IPS-15b (cell line): ENCODE data around the gene GDNF.

Experiments used
- H3K27me3 ChIP-seq: one replicate; pipeline ENCODE4 v1.6.1; 2013; ENCODE audit warnings: low read length; ENCODE audit not compliant: control insufficient read depth, insufficient read depth
- H3K36me3 ChIP-seq: one replicate; pipeline ENCODE4 v1.6.1; 2013; ENCODE audit warnings: low read length; ENCODE audit not compliant: control insufficient read depth, insufficient read depth
- H3K4me1 ChIP-seq: one replicate; pipeline ENCODE4 v1.6.1; 2013; ENCODE audit warnings: mild to moderate bottlenecking, low read length; ENCODE audit not compliant: control insufficient read depth, insufficient read depth
- H3K4me3 ChIP-seq: one replicate; pipeline ENCODE4 v1.5.1; 2013; ENCODE audit warnings: low read depth, low read length
- H3K9ac ChIP-seq: one replicate; pipeline ENCODE4 v1.6.1; 2013; ENCODE audit warnings: low read depth, mild to moderate bottlenecking, low read length
- H3K9me3 ChIP-seq: one replicate; pipeline ENCODE4 v1.6.1; 2013; ENCODE audit warnings: mild to moderate bottlenecking, low read length; ENCODE audit not compliant: control insufficient read depth, insufficient read depth

The GDNF gene

GRCh38 chr5:37844009-37844408 is 4.2 kb upstream of the GDNF start:
- no peaks in the 10 kb centered on the region for H3K9me3 ChIP-seq
- H3K9ac ChIP-seq = no peak overlapping the region
- peaks cover 17% of the 10 kb centered on the region for H3K4me1 ChIP-seq
- H3K36me3 ChIP-seq = no peaks in the 10 kb centered on the region
- H3K4me3 ChIP-seq = no peak overlapping the region
- peaks cover 42% of the 10 kb centered on the region for H3K27me3 ChIP-seq

DNA sequence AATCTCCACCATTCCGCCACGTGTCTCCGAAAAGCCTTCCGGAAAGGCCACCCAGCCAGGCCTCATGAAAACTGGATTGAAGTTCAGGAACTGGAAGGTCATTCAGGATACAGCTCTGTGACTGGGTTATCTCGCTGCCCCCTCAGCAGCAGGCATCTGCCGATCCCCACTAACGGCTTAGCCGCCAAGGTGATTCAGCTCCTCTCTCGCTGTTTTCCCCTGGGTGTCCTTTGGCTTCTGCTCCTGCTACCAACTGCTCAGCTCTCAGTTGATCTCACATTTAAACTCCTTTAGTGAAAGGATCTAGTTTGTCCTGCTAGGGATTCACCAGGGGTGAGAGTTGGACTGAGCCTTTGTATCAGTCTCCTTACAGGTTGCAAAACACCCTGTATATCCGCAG is 2.2 kb upstream of the GDNF start:
- no peak overlapping the region for H3K9ac ChIP-seq
- H3K27me3 ChIP-seq = peaks cover 62% of the 10 kb centered on the region
- no peaks in the 10 kb centered on the region for H3K9me3 ChIP-seq
- H3K4me1 ChIP-seq = peaks cover 8% of the 10 kb centered on the region
- H3K4me3 ChIP-seq = no peak overlapping the region
- H3K36me3 ChIP-seq = no peaks in the 10 kb centered on the region

DNA sequence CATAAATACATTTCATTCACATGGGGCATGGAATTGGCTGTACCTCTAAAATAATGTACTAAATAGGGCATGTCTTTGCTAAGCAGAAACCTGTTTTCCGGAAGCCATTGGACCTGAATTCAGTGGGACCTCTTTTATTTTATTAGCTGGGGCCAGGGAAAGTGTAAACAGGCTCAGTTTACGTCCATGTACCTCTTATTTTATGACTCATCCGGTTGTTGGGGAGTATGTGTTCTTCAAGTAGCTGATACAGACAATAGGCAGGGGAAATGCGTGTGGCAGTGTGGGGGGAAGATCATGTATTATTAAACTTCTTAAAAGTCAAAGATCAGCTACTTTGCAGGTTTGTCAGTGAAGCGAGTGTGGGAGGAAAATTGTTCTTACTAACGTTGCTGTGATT is 1.4 kb upstream of the GDNF start:
- no peaks in the 10 kb centered on the region for H3K9me3 ChIP-seq
- H3K4me3 ChIP-seq = no peak overlapping the region
- H3K27me3 ChIP-seq = peaks cover 70% of the 10 kb centered on the region
- H3K9ac ChIP-seq = no peak overlapping the region
- H3K4me1 ChIP-seq = peaks cover under 1% of the 10 kb centered on the region
- H3K36me3 ChIP-seq = no peaks in the 10 kb centered on the region

DNA sequence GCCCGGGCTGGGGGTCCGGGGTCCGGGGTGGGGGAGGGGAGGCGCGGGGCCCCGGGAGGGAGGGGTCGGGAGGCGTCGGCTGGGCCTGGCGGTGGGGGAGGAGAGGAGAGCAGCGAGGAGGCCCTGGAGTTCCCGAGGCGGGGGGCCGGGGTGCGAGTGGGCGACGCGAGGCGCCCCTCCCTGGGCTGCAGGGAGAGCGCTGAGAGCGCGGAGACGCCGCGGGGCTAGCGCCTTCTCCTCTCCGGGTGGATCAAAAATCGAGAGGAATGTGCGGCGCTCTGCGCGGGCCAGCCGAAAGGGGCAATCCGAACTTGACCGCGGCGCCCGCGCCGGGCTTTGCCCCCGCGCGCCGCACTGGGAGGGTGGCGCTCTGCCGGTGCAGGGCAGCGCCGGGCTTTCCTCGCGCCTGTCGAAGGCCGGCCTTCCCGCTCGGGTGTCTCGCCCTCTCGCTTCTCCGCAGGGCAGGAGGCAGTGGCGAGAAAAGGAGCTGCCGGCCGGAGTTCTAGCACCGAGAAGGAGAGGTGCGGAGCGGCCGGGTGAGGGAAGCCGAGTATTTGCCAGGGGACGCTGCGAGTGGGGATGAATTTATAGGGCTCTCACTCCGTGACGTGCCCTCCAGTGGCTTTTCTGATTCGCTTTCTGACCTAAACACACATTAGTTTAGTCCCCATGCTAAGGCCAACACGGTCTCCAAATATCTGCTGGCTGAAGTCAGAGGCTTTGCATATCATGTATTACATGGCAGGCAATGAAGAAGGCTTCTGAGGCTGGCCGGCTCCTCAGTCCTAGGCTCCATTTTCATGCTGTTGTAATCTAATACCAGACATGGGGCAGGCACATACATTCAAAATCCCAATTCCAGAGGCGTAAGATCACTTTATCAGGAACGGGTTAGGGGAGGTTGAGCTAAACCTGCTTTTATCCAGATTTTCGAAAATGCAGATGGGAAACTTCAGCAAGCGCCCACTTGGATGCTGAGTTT is 503 bp upstream of the GDNF start:
- H3K36me3 ChIP-seq = no peaks in the 10 kb centered on the region
- H3K27me3 ChIP-seq = peaks cover 79% of the 10 kb centered on the region

GRCh38 chr5:37838933-37839341 is 904 bp downstream of the GDNF start:
- Histone ChIP-seq H3K36me3 (no peaks in the 10 kb centered on the region), H3K9me3 (no peaks in the 10 kb centered on the region), H3K27me3 (peaks cover 89% of the 10 kb centered on the region), H3K9ac (no peak overlapping the region), H3K4me3 (peak overlapping the region; percentile 61), H3K4me1 (peaks cover 8% of the 10 kb centered on the region)

More for the DNA sequence above, 503 bp upstream of the GDNF start:
- Histone ChIP-seq H3K4me1 (peaks cover 6% of the 10 kb centered on the region), H3K9me3 (no peaks in the 10 kb centered on the region), H3K4me3 (peak overlapping the region; percentile 61), H3K9ac (no peak overlapping the region)

GRCh38 chr5:37838152-37838932 is 1.5 kb downstream of the GDNF start:
- Histone ChIP-seq H3K4me1 (peaks cover 8% of the 10 kb centered on the region), H3K9ac (no peak overlapping the region), H3K4me3 (peak overlapping the region; percentile 61), H3K9me3 (no peaks in the 10 kb centered on the region), H3K36me3 (no peaks in the 10 kb centered on the region), H3K27me3 (peaks cover 91% of the 10 kb centered on the region)

GRCh38 chr5:37837414-37838032 is 2.3 kb downstream of the GDNF start:
- Histone ChIP-seq H3K27me3 (peaks cover 94% of the 10 kb centered on the region), H3K4me1 (peaks cover 8% of the 10 kb centered on the region), H3K4me3 (peak overlapping the region; percentile 61), H3K9me3 (no peaks in the 10 kb centered on the region), H3K36me3 (no peaks in the 10 kb centered on the region), H3K9ac (no peak overlapping the region)

DNA sequence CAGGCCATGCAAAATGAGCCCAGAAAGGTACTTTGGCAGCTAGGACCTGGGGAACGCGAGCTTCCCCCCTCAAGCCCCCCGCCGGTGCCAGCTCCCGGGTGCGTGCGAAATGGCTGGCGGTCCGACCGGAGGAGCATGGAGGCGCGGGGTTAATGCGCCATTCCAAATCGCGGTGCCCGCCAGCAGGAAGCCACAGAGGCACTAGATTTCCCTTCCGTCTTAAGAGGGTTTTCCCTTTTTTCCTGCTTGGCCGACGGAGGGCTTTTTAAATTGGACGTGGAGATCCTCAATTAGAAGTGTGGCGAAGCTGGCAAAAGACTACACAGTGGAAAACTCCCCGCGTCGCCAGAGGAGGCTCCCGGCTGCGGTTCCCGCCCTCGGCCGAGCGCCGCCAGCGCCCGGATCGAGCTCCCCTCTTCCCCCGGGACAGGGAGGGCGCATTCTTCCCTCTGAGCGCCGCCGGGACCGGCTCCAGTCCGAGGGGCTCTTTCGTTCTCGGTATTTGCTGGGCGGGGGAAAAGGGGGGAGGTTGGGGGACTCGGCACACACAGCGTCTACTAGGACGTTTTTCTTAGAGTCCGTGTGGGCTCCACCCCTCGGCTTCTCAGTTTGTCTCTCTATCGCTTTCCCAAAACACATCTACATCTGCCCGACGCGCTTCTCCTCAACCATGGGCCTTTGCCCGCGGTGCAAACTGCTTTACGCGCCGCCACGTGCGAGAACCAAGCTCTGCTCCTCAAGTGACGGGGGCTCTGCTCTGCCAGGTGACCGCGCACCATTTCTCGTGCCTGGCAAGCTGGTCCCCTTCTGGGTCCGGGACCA is 3.0 kb downstream of the GDNF start:
- peaks cover 8% of the 10 kb centered on the region for H3K4me1 ChIP-seq
- no peak overlapping the region for H3K9ac ChIP-seq
- peak overlapping the region; percentile 61 for H3K4me3 ChIP-seq
- H3K27me3 ChIP-seq = peaks cover 94% of the 10 kb centered on the region
- no peaks in the 10 kb centered on the region for H3K9me3 ChIP-seq
- H3K36me3 ChIP-seq = no peaks in the 10 kb centered on the region

DNA sequence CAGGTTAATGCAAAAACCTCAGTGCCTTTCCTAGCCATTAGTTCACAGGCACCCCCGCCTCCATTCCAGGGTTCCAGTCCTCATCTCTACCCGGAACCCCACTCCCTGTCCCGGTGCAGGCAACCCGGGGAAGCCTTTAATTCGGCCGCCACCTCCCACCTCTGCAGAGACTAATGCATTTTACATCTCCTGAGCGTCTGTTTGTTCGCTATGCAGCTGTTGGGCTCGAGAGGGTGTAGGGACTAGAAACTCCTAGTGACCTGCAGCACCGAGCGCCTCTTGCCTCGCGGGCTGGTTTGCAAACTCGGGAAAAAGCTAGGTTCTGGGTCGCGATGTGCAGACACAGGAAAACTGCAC is 3.6 kb downstream of the GDNF start:
- Histone ChIP-seq H3K27me3 (peaks cover 94% of the 10 kb centered on the region), H3K4me3 (peak overlapping the region; percentile 61), H3K9ac (no peak overlapping the region), H3K4me1 (peaks cover 8% of the 10 kb centered on the region), H3K9me3 (no peaks in the 10 kb centered on the region), H3K36me3 (no peaks in the 10 kb centered on the region)

GRCh38 chr5:37835380-37835973 is 4.4 kb downstream of the GDNF start:
- no peak overlapping the region for H3K9ac ChIP-seq
- H3K4me3 ChIP-seq = peak overlapping the region; percentile 61

More at GRCh38 chr5:37835380-37835973, 4.4 kb downstream of the GDNF start:
- Histone ChIP-seq H3K27me3 (peaks cover 91% of the 10 kb centered on the region), H3K36me3 (no peaks in the 10 kb centered on the region), H3K4me1 (peaks cover 8% of the 10 kb centered on the region), H3K9me3 (no peaks in the 10 kb centered on the region)
